CD1c-positive myeloid dendritic cell (primary cell): ENCODE results near the gene NTN3.
"Not testable (repeated sequence)": the region's sequence is repeated elsewhere in the genome, so short reads cannot be mapped to it uniquely, and the experiment has no call there.

Source experiments
- DNase-seq: peaks from one replicate; pipeline ENCODE4 v3.0.0-alpha.2; 2016; ENCODE audit errors: extremely low spot score

The NTN3 gene

DNA sequence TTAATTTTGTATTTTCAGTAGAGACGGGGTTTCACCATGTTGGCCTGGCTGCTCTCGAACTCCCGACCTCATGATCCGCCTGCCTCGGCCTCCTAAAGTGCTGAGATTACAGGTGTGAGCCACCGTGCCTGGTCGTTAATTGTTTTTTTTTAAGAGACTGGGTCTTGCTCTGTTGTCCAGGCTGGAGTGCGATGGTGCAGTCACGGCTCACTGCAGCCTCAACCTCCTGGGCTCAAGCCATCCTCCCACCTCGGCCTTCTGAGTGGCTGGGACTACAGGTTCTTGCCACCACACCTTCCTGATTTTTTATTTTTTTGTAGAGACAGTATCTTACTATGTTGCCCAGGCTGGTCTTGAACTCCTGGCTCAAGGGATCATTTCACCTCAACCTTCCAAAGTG, 8.9 kb downstream of the NTN3 start:
- DNase-seq = not testable (repeated sequence)

DNA sequence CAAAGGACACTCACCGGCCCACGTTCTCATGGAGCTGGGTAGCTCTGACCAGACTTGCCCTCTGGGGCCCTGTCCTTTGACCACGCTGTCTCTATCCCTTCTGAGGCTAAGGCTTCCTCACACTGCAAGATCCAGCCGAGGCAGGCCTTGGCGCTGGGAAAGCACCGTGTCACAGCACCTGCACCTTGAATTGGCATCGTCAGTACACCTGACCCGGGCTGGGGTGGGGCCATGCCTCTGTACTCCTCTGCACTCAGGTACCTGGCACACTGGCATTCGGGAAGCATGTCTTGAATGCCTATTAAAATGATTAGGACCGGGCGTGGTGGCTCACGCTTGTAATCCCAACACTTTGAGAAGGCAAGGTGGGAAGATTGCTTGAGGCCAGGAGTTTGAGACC, 9.9 kb downstream of the NTN3 start:
- no peak for DNase-seq

- no peak for DNase-seq
These were observed 10.6 kb downstream of the NTN3 start for GRCh38 chr16:2481676-2482075.

- DNase-seq = no peak
These were observed 11.2 kb downstream of the NTN3 start for GRCh38 chr16:2482249-2482648.

DNA sequence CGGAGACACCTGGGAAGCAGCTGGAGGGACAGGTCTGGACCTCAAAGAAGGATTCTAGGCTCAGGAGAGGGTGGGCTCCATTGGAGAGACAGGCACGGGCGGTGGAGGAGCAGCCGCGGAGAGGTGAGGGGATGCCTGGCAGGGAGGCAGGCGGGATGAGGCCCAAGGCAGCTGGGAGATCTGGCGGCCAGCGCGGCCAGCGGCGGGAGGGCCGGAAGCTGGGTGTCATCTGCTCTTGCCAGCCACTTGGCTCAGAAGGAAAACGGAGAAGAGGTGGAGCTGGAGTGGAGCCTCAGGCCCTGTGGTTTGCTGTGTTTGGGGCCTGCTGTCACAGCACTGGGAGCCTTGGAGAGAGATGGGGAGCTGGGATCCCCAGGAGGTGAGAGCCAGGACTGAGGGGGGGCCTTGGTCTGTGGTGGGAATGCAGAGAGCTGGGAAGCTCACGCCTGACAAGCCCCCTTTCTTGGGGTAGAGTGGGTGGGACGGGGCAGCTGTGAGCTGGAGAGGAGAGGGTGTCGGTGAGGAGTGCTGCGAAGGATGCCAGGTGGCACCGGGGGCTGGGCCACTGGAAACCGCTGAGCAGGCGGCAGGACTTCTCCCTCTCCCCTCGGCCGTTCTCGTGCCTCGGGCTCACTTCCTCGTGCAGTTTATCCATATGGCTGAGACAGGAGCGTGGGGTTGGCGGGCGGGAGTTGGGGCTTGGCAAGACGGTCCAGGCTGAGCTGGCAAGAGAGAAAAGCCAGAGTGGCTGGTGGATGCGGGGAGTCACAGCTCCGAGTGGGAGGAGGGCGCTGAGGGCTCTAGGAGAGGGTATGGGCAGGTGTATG, 11.8 kb downstream of the NTN3 start:
- peak; percentile 62 for DNase-seq

- DNase-seq = no peak
These were observed 13.1 kb downstream of the NTN3 start for GRCh38 chr16:2483939-2484897.

GRCh38 chr16:2484898-2485508, 13.9 kb downstream of the NTN3 start:
- DNase-seq = no peak

DNA sequence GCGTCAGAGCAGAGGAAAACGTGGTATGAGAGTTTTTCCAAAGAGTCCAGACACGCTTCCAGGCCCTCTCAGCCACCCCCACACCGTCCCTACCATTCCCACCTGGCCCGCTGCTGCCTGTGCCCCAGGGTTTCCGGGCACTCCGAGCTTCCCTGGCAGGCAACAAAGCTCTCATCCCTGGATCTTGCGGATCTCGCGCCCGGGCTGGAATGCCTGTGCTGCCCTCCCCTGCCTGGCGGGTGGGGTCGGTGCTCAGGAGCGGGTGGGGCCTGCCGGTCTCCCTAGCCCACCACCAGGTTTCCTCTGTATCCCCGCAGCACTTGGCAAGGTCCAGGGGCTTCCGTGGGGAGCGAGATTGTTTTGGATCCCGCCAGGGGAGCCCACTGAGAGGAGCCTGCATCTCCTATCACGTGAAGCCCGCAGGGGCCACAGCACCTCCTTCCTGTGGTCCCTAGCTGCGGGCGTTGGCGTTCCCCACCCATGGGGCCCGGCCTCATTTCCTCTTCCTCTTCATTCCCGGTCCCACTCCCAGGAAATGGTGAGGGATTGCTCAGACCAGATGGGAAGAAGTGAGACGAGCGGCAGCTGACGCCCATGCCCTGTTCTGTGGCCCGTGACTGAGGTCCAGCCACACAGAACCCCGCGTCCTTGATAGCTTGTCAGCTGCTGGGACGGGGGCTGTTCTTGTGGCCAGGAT, 14.9 kb downstream of the NTN3 start:
- peak; percentile 40 for DNase-seq

GRCh38 chr16:2486645-2487516, 15.8 kb downstream of the NTN3 start:
- peak; percentile 81 for DNase-seq

- DNase-seq = no peak
These were observed 16.4 kb downstream of the NTN3 start for GRCh38 chr16:2487517-2487842.

DNA sequence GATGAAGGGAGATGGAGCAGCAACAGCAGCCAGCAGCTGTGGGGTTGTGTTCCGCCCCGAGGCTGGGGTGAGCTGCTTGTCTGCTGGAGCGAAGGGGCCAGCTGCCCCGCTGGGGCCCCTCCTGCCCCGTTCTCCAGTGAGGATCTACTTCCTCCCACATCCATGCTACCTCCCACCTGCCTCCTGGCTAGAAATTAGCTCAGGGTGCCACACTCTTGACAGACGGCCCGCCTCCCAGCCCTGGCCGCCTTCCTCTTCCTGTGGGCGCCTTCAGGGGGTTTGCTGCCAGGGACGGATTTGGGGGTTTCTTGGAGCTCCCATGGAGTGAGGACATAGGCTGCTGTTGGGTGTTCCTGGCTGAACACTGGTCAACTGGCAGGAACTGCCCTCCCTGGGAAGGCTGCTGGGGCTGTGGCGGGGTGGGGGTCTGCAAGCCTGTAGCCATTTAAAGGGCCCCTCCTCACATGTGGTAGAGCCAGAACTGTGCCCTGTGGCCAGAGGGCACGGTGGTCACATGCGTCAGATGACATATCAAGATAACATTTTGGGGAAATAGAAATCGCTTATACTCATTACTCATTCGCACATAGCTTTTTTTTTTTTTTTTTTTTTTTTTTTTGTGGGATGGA, 16.9 kb downstream of the NTN3 start:
- DNase-seq = peak; percentile 78

GRCh38 chr16:2489581-2489980, 18.5 kb downstream of the NTN3 start:
- no peak for DNase-seq

DNA sequence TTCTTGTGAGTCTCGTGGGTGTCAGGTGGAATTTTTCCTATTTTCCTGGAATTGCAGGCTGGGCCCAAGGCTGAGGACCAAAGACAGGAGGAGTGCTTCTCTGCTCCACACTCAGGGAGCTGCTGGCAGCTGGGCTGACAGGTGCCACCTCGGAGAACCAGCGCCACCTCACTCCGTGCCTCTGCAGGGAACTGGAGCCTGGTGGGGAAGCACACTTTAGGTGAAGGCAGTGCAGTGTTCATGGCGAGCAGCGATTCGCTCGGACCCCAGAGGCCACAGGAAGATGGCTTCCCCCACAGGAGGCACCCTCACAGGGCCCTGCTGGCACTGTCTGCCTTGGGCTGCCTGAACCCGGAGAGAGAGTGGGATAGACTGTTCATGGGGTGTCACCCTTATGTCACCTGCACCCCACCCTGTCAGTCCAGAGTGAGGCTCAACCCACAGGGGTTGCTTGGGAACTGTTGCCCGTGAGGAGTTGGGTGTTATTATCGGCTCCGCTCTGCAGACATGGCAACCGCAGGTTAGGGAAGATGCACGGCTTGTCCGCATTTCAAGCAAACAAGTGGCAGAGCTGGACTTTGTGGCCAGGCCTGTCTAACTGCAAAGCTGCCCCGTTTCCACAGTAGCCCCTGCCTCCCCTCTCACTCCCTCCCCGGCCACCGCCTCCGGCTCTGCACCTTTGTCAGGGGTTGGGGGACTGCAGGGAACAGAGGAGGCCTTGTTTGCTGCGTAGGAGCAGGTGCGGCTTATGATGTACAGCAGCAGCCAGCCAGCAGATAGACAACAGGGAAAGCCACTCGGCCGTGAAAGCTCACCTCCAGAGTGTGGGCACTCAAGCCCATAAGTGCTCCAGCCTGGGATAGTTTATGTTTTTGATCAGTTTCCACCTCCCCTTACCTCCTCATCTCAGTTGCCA, 19.4 kb downstream of the NTN3 start:
- no peak for DNase-seq

DNA sequence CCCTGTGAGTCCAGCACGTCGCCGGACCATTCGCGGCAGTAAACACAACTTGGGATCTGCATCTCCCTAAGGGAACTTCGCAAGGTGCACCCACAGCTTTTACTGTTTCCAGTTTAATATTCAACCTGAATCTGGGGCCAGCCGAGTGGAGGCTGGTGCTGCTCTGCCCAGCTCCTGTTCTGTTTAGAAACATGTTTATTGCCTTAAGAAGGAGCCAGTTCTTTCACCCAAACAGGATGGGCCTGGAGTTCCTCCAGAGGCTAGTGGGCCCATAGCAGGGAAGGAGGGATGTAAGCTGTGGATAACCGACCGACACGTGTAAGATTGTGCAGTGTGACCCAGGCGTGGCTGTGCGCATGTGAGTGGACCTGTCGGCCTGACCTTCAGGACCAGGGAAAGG, 21.2 kb downstream of the NTN3 start:
- no peak for DNase-seq

DNA sequence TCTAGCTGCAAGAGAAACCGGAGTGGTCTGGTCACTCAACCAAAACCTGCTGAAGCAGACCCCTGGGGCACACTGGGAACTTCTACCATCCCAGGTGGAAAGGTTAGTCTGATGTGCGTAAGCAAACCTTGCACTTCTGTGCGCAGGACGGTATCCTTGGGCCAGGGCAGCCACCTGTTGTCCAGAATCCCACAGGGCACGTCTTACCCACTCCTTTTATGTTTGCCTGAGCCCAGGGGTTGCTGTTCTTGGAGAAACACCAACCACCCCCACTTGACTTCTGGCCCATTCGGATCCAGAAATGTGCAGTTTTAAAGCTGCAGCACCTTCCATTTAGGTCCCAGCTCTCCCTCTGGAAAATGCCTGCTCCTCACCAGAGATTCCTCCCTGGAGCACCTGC, 22.5 kb downstream of the NTN3 start:
- no peak for DNase-seq

GRCh38 chr16:2494616-2495015, 23.5 kb downstream of the NTN3 start:
- no peak for DNase-seq

DNA sequence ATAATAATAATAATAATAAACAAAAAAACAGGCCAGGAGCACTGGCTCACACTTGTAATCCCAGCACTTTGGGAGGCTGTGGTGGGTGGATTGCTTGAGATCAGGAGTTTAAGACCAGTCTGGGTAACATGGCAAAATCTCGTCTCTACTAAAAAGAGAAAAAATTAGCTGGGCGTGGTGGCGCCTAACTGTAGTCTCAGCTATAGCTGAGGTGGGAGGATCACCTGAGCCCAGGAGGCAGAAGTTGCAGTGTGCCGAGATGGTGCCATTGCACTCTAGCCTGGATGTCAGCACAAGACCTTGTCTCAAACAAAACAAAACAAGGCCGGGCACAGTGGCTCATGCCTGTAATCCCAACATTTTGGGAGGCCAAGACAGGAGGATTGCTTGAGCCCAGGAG, 23.9 kb downstream of the NTN3 start:
- DNase-seq = no peak

DNA sequence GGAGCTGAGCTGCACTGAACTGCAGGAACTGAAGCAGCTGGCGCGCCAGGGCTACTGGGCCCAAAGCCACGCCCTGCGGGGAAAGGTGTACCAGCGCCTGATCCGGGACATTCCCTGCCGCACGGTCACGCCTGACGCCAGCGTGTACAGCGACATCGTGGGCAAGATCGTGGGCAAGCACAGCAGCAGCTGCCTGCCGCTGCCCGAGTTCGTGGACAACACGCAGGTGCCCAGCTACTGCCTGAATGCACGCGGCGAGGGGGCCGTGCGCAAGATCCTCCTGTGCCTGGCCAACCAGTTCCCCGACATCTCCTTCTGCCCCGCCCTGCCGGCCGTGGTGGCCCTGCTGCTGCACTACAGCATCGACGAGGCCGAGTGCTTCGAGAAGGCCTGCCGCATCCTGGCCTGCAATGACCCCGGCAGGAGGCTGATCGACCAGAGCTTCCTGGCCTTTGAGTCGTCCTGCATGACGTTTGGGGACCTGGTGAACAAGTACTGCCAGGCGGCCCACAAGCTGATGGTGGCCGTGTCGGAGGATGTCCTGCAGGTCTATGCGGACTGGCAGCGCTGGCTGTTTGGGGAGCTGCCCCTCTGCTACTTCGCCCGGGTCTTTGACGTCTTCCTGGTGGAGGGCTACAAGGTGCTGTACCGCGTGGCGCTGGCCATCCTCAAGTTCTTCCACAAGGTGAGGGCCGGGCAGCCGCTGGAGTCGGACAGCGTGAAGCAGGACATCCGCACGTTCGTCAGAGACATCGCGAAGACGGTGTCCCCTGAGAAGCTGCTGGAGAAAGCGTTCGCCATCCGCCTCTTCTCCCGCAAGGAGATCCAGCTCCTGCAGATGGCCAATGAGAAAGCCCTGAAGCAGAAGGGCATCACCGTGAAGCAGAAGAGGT, 25.4 kb downstream of the NTN3 start:
- no peak for DNase-seq
